ENCODE measurements around the gene PPP1R13L. TPM values are rescaled to one million over a fixed set of nuclear protein-coding genes. Genes with fewer than 3 reads are reported as not detected.

Gene PPP1R13L
- total RNA-seq, 4 donors from 2014 or later, result 53.1 to 166 (median 87.8) TPM

DNA sequence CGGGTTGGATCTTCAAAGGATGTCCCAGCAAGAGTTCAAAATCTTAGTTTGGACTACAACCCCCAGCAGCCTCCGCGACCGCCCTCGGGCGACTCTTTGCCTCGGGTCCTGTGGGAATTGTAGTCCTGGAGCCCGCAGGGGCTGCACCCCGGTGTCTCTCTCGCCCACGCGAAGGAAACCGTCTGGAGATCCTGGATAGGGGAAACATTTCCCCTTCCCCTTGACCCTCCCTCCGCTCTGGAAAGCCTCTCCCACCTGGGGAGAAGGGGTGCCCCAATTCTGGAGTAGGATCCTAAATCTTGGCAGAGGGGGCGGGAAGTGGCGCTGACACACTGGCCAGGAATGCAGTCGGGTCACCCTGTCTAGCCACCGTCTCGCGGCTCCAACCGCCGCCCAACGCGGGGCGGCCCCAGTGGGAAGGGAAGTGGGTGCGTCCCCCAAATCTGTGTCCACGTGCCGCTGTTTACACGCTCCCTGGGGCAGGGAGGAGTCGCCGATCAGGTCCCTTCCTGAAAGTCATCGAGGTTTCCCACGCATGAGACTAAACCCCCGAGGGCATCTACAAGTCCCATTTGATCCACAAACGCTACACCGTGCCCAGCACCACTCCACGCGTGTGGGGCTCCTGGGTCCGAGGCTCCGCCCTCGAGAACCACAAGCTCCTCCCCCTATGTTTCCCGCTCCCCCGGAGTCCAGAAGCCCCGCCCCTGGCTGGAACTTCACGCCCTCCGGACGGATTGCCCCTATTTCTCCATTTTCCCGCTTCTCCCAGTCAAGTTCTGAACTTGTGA, 761 bp upstream of the PPP1R13L start:
- peaks cover 0 to 29% (median 0%) of the 10 kb centered on the region in 3 donors for H3K36me3 ChIP-seq
- 0 to 1% methylated on average over 1 to 18 of the region's 48 CpGs for WGBS, 2 donors
- peaks cover 12 to 75% (median 14%) of the 10 kb centered on the region in 3 donors for H3K4me1 ChIP-seq
- H3K27ac ChIP-seq, result peak overlapping the region; percentile 91 to 100 (median 94)
- intact Hi-C loops (cut with DNase I), result no loop called here
- no peaks in the 10 kb centered on the region for H3K9me3 ChIP-seq
- TF ChIP-seq, protein P1, sequence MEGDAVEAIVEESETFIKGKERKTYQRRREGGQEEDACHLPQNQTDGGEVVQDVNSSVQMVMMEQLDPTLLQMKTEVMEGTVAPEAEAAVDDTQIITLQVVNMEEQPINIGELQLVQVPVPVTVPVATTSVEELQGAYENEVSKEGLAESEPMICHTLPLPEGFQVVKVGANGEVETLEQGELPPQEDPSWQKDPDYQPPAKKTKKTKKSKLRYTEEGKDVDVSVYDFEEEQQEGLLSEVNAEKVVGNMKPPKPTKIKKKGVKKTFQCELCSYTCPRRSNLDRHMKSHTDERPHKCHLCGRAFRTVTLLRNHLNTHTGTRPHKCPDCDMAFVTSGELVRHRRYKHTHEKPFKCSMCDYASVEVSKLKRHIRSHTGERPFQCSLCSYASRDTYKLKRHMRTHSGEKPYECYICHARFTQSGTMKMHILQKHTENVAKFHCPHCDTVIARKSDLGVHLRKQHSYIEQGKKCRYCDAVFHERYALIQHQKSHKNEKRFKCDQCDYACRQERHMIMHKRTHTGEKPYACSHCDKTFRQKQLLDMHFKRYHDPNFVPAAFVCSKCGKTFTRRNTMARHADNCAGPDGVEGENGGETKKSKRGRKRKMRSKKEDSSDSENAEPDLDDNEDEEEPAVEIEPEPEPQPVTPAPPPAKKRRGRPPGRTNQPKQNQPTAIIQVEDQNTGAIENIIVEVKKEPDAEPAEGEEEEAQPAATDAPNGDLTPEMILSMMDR (IDR thresholded peaks at IDR 0.05), result no peak
- TF ChIP-seq POLR2A (IDR thresholded peaks at IDR 0.05), result no peak
- DNase-seq, result no peak
- H3K27me3 ChIP-seq, result peaks cover 0 to 29% (median 2%) of the 10 kb centered on the region in 4 donors
- peak overlapping the region; percentile 56 to 81 (median 69) for H3K4me3 ChIP-seq

DNA sequence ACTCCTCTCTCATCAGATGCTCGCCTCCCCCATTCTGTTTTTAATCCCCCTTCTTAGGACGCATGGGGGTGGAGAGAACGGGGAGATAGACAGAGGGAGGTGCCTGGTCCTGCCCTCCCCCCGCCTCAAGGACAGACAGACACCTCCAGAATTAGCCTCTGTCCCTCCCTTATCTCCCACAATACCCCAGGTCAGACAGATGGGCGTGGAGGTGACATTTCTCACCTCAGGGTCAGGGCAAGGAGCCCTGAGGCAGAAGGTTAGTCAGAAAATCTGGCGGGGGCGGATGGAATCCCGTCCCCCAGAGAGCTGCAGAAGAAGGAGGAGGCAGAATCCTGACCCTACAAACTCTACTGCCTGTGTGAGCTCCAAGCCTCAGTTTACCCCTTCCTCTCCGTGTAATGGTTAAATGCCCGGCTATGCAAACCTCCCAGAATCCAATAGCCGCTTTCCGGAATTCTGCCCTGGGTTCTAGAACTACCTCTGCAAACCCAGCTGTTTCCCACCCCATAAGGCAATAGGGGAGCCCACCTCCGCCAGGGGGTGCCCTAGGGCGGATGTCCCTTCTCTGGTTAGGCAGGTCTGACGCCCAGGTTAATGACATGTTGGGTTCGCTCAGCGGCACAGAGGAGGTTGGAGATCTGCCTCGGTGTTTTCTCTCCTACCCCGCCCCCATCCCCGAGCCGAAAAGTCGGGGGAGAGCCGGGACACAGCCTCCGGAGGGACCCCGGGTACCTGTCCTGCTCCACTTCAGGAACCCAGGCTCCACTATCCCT, 900 bp downstream of the PPP1R13L start:
- 8 to 24% methylated on average over 9 to 18 of the region's 25 CpGs for WGBS, 2 donors
- peaks cover 15 to 91% (median 18%) of the 10 kb centered on the region in 3 donors for H3K4me1 ChIP-seq

DNA sequence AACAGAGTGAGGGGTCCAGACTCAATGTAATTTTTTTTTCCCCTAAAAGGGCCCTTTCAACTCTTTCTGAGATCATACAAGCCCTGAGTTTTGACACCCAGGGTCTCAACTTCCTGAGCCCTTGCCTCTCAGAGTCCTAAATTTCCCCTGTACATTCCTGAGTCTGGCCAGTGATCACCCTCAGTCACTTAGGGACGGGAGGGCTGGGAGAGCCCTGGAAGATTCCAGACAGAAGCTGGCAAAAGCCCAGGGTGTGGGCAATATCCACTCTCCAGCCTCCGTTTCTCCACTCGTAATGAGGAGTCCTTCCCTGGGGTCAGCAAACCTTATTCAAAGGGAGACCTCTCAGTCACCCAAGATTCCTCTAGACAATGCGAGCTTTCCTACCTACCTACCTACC, 1.6 kb downstream of the PPP1R13L start:
- DNase-seq, result no peak
- intact Hi-C loops (cut with DNase I), result no loop called here
- 40 to 58% methylated on average over 3 to 4 of the region's 4 CpGs for WGBS, 2 donors
- no peaks in the 10 kb centered on the region for H3K9me3 ChIP-seq
- peaks cover 0 to 31% (median 0%) of the 10 kb centered on the region in 3 donors for H3K36me3 ChIP-seq
- H3K27ac ChIP-seq, result peak overlapping the region; percentile 91 to 100 (median 94)
- TF ChIP-seq, protein P1 (IDR thresholded peaks at IDR 0.05), result no peak
- no peak for TF ChIP-seq POLR2A (IDR thresholded peaks at IDR 0.05)
- peaks cover 0 to 29% (median 2%) of the 10 kb centered on the region in 4 donors for H3K27me3 ChIP-seq
- peaks cover 21 to 96% (median 24%) of the 10 kb centered on the region in 3 donors for H3K4me1 ChIP-seq
- H3K4me3 ChIP-seq, result peak overlapping the region; percentile 56 to 81 (median 69)

More for the DNA sequence above, 900 bp downstream of the PPP1R13L start:
- Histone ChIP-seq H3K27ac (peak overlapping the region; percentile 91 to 100 (median 94)), H3K9me3 (no peaks in the 10 kb centered on the region), H3K27me3 (peaks cover 0 to 29% (median 2%) of the 10 kb centered on the region in 4 donors), H3K36me3 (peaks cover 0 to 31% (median 0%) of the 10 kb centered on the region in 3 donors), H3K4me3 (peak overlapping the region; percentile 56 to 81 (median 69))
- TF ChIP-seq, protein P1 (IDR thresholded peaks at IDR 0.05), result peak in 5 of 6 experiments; percentile 34 to 59 (median 42)
- peak in 1 of 4 donors; percentile 46 for TF ChIP-seq POLR2A (IDR thresholded peaks at IDR 0.05)
- DNase-seq, result no peak
- intact Hi-C loops (cut with DNase I), result no loop called here

DNA sequence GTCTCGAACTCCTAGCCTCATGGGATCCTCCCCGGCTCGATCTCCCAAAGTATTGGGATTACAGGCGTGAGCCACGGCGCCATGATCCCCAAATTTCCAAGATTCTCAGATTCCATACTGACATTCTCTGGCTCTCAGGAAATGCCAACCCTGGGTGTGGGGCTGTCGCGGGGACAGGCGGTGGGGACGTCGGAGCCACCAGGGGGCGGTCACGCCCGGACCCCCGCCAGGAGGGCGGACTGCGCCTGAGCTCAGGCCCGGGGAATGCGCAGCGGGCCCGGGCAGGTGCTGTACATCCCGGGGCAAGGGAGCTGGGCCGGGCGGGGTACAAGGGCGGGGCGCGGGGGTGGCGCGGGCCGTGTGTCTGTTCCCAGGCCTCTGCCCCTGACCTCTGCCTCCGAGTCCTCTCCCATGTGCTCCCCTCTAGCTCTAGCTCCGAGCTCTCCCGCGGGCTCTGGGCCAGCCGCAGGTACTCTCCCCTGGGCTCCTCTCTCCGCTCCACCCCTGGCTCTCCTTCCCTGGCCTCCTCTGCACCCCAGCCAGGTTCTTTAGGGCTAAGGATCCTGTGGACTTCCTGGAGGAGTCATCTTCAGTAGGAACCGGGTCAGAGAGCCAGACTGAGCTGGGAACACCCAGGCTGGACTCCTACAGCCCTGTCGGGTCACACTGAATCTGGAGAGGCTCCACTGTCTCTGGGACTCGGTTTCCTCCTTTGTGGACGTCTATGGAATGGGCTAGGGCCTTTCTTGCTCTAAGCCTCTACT, 2.4 kb downstream of the PPP1R13L start:
- Histone ChIP-seq H3K27ac (peak overlapping the region; percentile 91 to 100 (median 94)), H3K27me3 (peaks cover 0 to 35% (median 2%) of the 10 kb centered on the region in 4 donors), H3K9me3 (no peaks in the 10 kb centered on the region), H3K4me3 (peak overlapping the region; percentile 56 to 81 (median 69)), H3K36me3 (peaks cover 0 to 35% (median 6%) of the 10 kb centered on the region in 3 donors), H3K4me1 (peaks cover 27 to 96% (median 29%) of the 10 kb centered on the region in 3 donors)
- intact Hi-C loops (cut with DNase I), result no loop called here
- DNase-seq, result no peak
- WGBS, 2 donors, result 21 to 33% methylated on average over 8 to 11 of the region's 40 CpGs
- no peak for TF ChIP-seq POLR2A (IDR thresholded peaks at IDR 0.05)
- TF ChIP-seq, protein P1 (IDR thresholded peaks at IDR 0.05), result peak; percentile 39 to 77 (median 46)
